ENCODE results near the gene ZBTB20. TPM values are rescaled to one million over a fixed set of nuclear protein-coding genes. Genes with fewer than 3 reads are reported as not detected.

The ZBTB20 gene
- total and polyA plus RNA-seq, 10 donors = 0.32 to 89.7 (median 71.8) TPM

DNA sequence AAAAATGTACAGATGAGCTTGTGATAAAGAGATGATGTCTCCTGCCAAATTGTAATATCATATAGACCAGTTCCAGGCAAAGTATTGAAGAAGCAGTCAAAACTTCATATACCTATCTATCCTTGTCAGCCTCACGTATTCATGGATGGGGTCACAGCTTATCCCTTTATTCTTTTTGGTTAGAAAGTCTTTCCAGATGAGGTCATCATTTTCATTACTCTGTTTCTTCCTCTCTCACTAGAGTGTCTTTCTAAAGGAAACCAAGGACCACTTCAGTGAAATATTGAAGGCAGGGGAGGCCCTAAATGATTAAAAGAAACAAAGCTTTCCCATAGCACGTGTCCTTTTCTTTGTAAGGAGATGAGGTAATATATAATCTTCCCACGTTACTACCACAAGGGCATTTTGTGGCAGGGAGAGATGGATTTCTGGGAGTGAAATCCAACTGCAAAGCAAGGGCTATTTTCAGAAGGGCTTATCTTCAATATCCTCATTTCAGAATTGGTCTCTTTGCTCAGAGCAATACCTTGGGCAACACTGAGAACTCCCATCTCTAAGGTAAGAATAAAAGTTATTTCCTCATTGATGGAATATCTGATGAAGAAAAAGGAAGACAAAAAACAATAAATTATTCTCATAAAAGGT lies 593.0 kb downstream of the ZBTB20 start:
- H3K9me3 ChIP-seq = no peaks in the 10 kb centered on the region

DNA sequence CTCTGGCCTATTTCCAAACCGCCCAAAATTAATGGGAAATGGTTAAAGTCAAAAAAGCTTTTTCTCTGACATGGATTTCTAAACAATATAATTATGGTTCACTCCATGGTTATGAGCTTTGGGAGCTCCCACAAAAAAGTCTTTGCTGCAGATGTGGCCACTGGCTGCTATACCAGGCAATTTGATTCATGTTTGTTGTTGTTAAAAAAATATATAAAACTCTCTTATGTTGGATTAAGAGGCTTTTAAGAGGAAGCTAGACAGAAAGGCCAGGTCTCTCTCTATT lies 594.6 kb downstream of the ZBTB20 start:
- H3K9me3 ChIP-seq = no peaks in the 10 kb centered on the region
- H3K27me3 ChIP-seq (replicated peaks in 1 of 7) = no peaks in the 10 kb centered on the region
- intact Hi-C loops (cut with DNase I; ENCODE audit: low total_unique reads) = no loop called here
- TF ChIP-seq, protein P1, sequence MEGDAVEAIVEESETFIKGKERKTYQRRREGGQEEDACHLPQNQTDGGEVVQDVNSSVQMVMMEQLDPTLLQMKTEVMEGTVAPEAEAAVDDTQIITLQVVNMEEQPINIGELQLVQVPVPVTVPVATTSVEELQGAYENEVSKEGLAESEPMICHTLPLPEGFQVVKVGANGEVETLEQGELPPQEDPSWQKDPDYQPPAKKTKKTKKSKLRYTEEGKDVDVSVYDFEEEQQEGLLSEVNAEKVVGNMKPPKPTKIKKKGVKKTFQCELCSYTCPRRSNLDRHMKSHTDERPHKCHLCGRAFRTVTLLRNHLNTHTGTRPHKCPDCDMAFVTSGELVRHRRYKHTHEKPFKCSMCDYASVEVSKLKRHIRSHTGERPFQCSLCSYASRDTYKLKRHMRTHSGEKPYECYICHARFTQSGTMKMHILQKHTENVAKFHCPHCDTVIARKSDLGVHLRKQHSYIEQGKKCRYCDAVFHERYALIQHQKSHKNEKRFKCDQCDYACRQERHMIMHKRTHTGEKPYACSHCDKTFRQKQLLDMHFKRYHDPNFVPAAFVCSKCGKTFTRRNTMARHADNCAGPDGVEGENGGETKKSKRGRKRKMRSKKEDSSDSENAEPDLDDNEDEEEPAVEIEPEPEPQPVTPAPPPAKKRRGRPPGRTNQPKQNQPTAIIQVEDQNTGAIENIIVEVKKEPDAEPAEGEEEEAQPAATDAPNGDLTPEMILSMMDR (IDR thresholded peaks at IDR 0.05 in 8 of 11, conservative IDR thresholded peaks at IDR 0.05 in 3 of 11) = no peak
- no peak for TF ChIP-seq POLR2AphosphoS5 (IDR thresholded peaks at IDR 0.05)
- TF ChIP-seq POLR2A (IDR thresholded peaks at IDR 0.05) = no peak
- no peaks in the 10 kb centered on the region for H3K4me1 ChIP-seq
- no peak overlapping the region for H3K4me3 ChIP-seq
- no peaks in the 10 kb centered on the region for H3K36me3 ChIP-seq
- H3K27ac ChIP-seq = no peak overlapping the region
- WGBS, 5 donors = 81 to 93% (median 87%) methylated on average over 1 of the region's 1 CpG
- DNase-seq = no peak

More for the DNA sequence above, 593.0 kb downstream of the ZBTB20 start:
- no peak overlapping the region for H3K27ac ChIP-seq
- no peaks in the 10 kb centered on the region for H3K4me1 ChIP-seq
- H3K27me3 ChIP-seq (replicated peaks in 1 of 7) = no peaks in the 10 kb centered on the region
- no peak overlapping the region for H3K4me3 ChIP-seq
- no peaks in the 10 kb centered on the region for H3K36me3 ChIP-seq
- DNase-seq = no peak
- 84 to 96% (median 88%) methylated on average over 3 of the region's 3 CpGs for WGBS, 5 donors
- TF ChIP-seq, protein P1 (IDR thresholded peaks at IDR 0.05 in 8 of 11, conservative IDR thresholded peaks at IDR 0.05 in 3 of 11) = no peak
- TF ChIP-seq POLR2AphosphoS5 (IDR thresholded peaks at IDR 0.05) (no peak), POLR2A (IDR thresholded peaks at IDR 0.05) (no peak)
- intact Hi-C loops (cut with DNase I; ENCODE audit: low total_unique reads) = no loop called here

DNA sequence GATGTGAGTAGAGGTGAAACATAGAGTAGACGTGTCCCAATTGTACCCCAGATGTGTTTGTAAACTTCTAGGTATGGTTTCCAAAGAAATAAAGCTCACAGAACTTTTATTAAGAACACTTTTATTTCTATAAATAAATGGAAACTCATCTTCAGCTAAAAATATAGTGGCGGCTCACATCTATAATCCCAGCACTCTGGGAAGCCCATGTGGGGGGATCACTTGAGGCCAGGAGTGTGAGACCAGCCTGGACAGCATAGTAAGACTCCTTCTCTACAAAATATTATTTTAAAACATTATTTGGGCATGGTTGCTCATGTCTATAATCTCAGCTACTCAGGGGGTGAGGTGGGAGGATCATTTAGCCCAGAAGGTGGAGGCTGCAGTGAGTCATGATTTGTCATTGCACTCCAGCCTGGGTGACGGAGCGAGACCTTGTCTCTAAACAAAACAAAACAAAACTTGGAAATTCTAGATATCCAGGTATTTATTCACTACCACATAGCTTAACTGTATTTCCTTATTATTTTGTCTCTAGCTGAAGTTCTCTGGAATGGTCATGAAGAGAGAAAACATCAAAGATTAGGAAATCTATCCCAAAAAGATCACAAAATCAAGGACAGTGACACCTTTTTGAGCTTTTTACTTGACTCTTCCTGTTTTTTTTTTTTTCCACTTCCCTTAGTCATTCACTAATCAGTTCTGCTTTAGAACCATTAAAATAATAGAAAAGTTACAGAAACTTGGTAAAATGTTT lies 595.1 kb downstream of the ZBTB20 start:
- no peak for TF ChIP-seq POLR2AphosphoS5 (IDR thresholded peaks at IDR 0.05)
- no peak for TF ChIP-seq POLR2A (IDR thresholded peaks at IDR 0.05)
- TF ChIP-seq, protein P1 (IDR thresholded peaks at IDR 0.05 in 8 of 11, conservative IDR thresholded peaks at IDR 0.05 in 3 of 11) = no peak
- intact Hi-C loops (cut with DNase I; ENCODE audit: low total_unique reads) = no loop called here
- no peaks in the 10 kb centered on the region for H3K27me3 ChIP-seq (replicated peaks in 1 of 7)
- no peak overlapping the region for H3K27ac ChIP-seq
- no peaks in the 10 kb centered on the region for H3K9me3 ChIP-seq
- no peak for DNase-seq
- H3K4me3 ChIP-seq = no peak overlapping the region
- no peaks in the 10 kb centered on the region for H3K4me1 ChIP-seq
- WGBS, 5 donors = 86 to 94% (median 90%) methylated on average over 4 of the region's 4 CpGs
- H3K36me3 ChIP-seq = no peaks in the 10 kb centered on the region

DNA sequence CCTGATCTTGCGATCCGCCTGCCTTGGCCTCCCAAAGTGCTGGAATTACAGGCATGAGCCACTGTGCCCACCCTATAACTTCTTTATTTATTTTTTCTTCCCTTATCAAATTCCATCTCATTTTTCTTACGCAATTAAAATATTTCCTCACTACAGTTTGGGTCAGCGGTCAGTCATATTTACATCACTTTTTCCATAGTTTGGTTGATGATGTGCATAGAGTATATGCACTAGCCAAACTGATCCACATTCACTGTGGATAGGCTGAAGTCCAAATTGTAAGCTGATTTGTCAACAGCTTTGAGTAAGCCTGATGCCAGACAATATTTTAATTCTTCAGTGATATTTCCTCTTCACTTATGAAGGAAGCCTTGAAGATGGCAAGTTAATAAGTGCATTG lies 596.9 kb downstream of the ZBTB20 start:
- no peaks in the 10 kb centered on the region for H3K9me3 ChIP-seq
- no peak overlapping the region for H3K4me3 ChIP-seq
- no peak for TF ChIP-seq POLR2AphosphoS5 (IDR thresholded peaks at IDR 0.05)
- TF ChIP-seq, protein P1 (IDR thresholded peaks at IDR 0.05 in 8 of 11, conservative IDR thresholded peaks at IDR 0.05 in 3 of 11) = no peak
- no peak for TF ChIP-seq POLR2A (IDR thresholded peaks at IDR 0.05)
- DNase-seq = no peak
- intact Hi-C loops (cut with DNase I; ENCODE audit: low total_unique reads) = no loop called here
- no peaks in the 10 kb centered on the region for H3K4me1 ChIP-seq
- 95 to 99% (median 96%) methylated on average over 4 of the region's 4 CpGs for WGBS, 5 donors
- H3K36me3 ChIP-seq = no peaks in the 10 kb centered on the region
- no peak overlapping the region for H3K27ac ChIP-seq
- H3K27me3 ChIP-seq (replicated peaks in 1 of 7) = no peaks in the 10 kb centered on the region

Data from spleen (tissue), 11 donors.